Measurements from ENCODE around the gene NPDC1. TPM values are rescaled to one million over a fixed set of nuclear protein-coding genes. Genes with fewer than 3 reads are reported as not detected.

The NPDC1 gene
- total RNA-seq, 1 experiment from 2014 or later = 44.1 TPM

- DNase-seq = no peak
- TF ChIP-seq, protein P1, sequence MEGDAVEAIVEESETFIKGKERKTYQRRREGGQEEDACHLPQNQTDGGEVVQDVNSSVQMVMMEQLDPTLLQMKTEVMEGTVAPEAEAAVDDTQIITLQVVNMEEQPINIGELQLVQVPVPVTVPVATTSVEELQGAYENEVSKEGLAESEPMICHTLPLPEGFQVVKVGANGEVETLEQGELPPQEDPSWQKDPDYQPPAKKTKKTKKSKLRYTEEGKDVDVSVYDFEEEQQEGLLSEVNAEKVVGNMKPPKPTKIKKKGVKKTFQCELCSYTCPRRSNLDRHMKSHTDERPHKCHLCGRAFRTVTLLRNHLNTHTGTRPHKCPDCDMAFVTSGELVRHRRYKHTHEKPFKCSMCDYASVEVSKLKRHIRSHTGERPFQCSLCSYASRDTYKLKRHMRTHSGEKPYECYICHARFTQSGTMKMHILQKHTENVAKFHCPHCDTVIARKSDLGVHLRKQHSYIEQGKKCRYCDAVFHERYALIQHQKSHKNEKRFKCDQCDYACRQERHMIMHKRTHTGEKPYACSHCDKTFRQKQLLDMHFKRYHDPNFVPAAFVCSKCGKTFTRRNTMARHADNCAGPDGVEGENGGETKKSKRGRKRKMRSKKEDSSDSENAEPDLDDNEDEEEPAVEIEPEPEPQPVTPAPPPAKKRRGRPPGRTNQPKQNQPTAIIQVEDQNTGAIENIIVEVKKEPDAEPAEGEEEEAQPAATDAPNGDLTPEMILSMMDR (IDR thresholded peaks at IDR 0.05; ENCODE audit: insufficient read depth in 1 of 2, low read depth in 1 of 2, low read length in 1 of 2, severe bottlenecking in 1 of 2, unreplicated experiment in 1 of 2) = no peak
- Histone ChIP-seq H3K36me3 (ENCODE audit: control insufficient read depth, insufficient read depth, low read length) (peaks cover 1% of the 10 kb centered on the region), H3K9me3 (no peaks in the 10 kb centered on the region), H3K4me1 (peaks cover 20% of the 10 kb centered on the region), H3K4me3 (ENCODE audit: low read depth, low read length) (no peak overlapping the region), H3K27me3 (replicated peaks; ENCODE audit: control insufficient read depth, insufficient read depth, low read length) (no peaks in the 10 kb centered on the region)
- Mint-ChIP-seq H3K36me3 (ENCODE audit: insufficient read depth, unreplicated experiment) (peaks cover 18% of the 10 kb centered on the region), H3K27ac (ENCODE audit: unreplicated experiment) (no peak overlapping the region), H3K9me3 (ENCODE audit: unreplicated experiment) (no peaks in the 10 kb centered on the region), H3K4me3 (ENCODE audit: unreplicated experiment) (no peak overlapping the region), H3K27me3 (ENCODE audit: insufficient read depth, unreplicated experiment) (no peaks in the 10 kb centered on the region), H3K4me1 (ENCODE audit: low read depth, unreplicated experiment) (peaks cover 4% of the 10 kb centered on the region)
- BruUV-seq (replicated peaks) = no TSS peak
- intact Hi-C loops (cut with micrococcal nuclease; ENCODE audit: unreplicated experiment) = no loop called here
- ChIA-PET POLR2A (no interaction called here), CTCF (interaction anchor here (0.6 to 1.9 kb wide), 3 partner anchors 10 to 294 kb away, joined by 3 to 6 read pairs (median 4); no protein-coding TSS in a partner anchor)
These were observed 20.4 kb downstream of the NPDC1 start for GRCh38 chr9:137025517-137025966.

GRCh38 chr9:137023583-137023991 is 22.4 kb downstream of the NPDC1 start:
- Mint-ChIP-seq H3K27ac (ENCODE audit: unreplicated experiment) (no peak overlapping the region), H3K9me3 (ENCODE audit: unreplicated experiment) (no peaks in the 10 kb centered on the region), H3K36me3 (ENCODE audit: insufficient read depth, unreplicated experiment) (peaks cover 18% of the 10 kb centered on the region), H3K4me1 (ENCODE audit: low read depth, unreplicated experiment) (peaks cover 4% of the 10 kb centered on the region), H3K4me3 (ENCODE audit: unreplicated experiment) (no peak overlapping the region), H3K27me3 (ENCODE audit: insufficient read depth, unreplicated experiment) (no peaks in the 10 kb centered on the region)
- intact Hi-C loops (cut with micrococcal nuclease; ENCODE audit: unreplicated experiment) = no loop called here
- no peaks in the 10 kb centered on the region for H3K27me3 ChIP-seq (replicated peaks; ENCODE audit: control insufficient read depth, insufficient read depth, low read length)
- CTCF ChIA-PET = interaction anchor here (1.2 kb wide), 1 partner anchor 11 kb away, joined by 3 read pairs; no protein-coding TSS in a partner anchor
- POLR2A ChIA-PET = no interaction called here
- DNase-seq = no peak
- H3K4me3 ChIP-seq (ENCODE audit: low read depth, low read length) = no peak overlapping the region
- BruUV-seq (replicated peaks) = no TSS peak
- H3K9me3 ChIP-seq = no peaks in the 10 kb centered on the region
- H3K4me1 ChIP-seq = peaks cover 7% of the 10 kb centered on the region
- H3K36me3 ChIP-seq (ENCODE audit: control insufficient read depth, insufficient read depth, low read length) = peaks cover 1% of the 10 kb centered on the region
- TF ChIP-seq, protein P1 (IDR thresholded peaks at IDR 0.05; ENCODE audit: insufficient read depth in 1 of 2, low read depth in 1 of 2, low read length in 1 of 2, severe bottlenecking in 1 of 2, unreplicated experiment in 1 of 2) = no peak

DNA sequence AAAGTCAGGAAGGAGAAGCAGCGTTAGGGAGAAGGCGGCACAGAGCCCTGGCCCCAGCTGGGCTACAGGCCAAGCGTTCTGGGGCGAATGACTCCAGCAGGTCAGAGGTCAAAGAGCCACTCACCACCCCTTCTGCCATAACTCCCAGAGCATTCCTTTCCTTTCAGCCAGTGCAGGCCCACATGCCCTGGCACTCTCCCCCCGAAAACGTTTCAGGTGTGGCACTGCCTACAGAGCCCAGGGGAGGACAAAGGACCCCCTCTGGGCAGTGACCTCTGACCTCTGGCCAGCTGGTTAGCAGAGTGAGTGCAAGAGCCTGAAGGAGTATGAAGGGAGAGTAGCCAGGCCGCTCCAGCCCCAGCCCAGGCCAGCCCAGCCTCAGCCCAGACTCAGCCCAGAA is 22.8 kb downstream of the NPDC1 start:
- Mint-ChIP-seq H3K9me3 (ENCODE audit: unreplicated experiment) (no peaks in the 10 kb centered on the region), H3K27ac (ENCODE audit: unreplicated experiment) (no peak overlapping the region), H3K36me3 (ENCODE audit: insufficient read depth, unreplicated experiment) (peaks cover 18% of the 10 kb centered on the region), H3K4me1 (ENCODE audit: low read depth, unreplicated experiment) (peaks cover 4% of the 10 kb centered on the region), H3K4me3 (ENCODE audit: unreplicated experiment) (no peak overlapping the region), H3K27me3 (ENCODE audit: insufficient read depth, unreplicated experiment) (no peaks in the 10 kb centered on the region)
- H3K36me3 ChIP-seq (ENCODE audit: control insufficient read depth, insufficient read depth, low read length) = peaks cover 1% of the 10 kb centered on the region
- CTCF ChIA-PET = interaction anchor here (1.2 to 1.4 kb wide), 2 partner anchors 12 to 45 kb away, joined by 3 read pairs; no protein-coding TSS in a partner anchor
- no peak for DNase-seq
- POLR2A ChIA-PET = no interaction called here
- no peaks in the 10 kb centered on the region for H3K9me3 ChIP-seq
- TF ChIP-seq, protein P1 (IDR thresholded peaks at IDR 0.05; ENCODE audit: insufficient read depth in 1 of 2, low read depth in 1 of 2, low read length in 1 of 2, severe bottlenecking in 1 of 2, unreplicated experiment in 1 of 2) = no peak
- intact Hi-C loops (cut with micrococcal nuclease; ENCODE audit: unreplicated experiment) = no loop called here
- H3K27me3 ChIP-seq (replicated peaks; ENCODE audit: control insufficient read depth, insufficient read depth, low read length) = no peaks in the 10 kb centered on the region
- H3K4me1 ChIP-seq = peaks cover 6% of the 10 kb centered on the region
- H3K4me3 ChIP-seq (ENCODE audit: low read depth, low read length) = no peak overlapping the region
- no TSS peak for BruUV-seq (replicated peaks)

Measured in Caco-2 (cell line).